Heart right ventricle (tissue), 16 donors: ENCODE measurements around the gene IPP. TPM values are rescaled to one million over a fixed set of nuclear protein-coding genes. Genes with fewer than 3 reads are reported as not detected.

Source experiments
- ATAC-seq, 8 donors: fragments of 200-7000 bp; cut with Tn5 transposase; one replicate each; pipeline ENCODE4 v1.9.1; 2020; ENCODE audit warnings: mild to moderate bottlenecking in 8 of 8, moderate library complexity in 8 of 8, moderate number of reproducible peaks in 1 of 8
- DNase-seq, 2 donors: peaks; one replicate each; pipeline ENCODE4 v3.0.0-alpha.2; 2020
- H3K27ac ChIP-seq, 10 donors: fragments of 200-600 bp; sonication (generic) in 2 of 10; one replicate each; pipeline versions ENCODE4 v1.5.0 to v1.8.0; 2020 to 2022; ENCODE audit warnings: mild to moderate bottlenecking in 3 of 10
- H3K27me3 ChIP-seq, 7 donors: fragments of 200-600 bp; one replicate each; pipeline ENCODE4 v1.8.0; 2021 to 2022; ENCODE audit warnings: mild to moderate bottlenecking in 2 of 7
- H3K36me3 ChIP-seq, 9 donors: fragments of 200-600 bp; sonication (generic) in 1 of 9; one replicate each; pipeline versions ENCODE4 v1.5.0 to v1.8.0; 2020 to 2022; ENCODE audit warnings: mild to moderate bottlenecking in 2 of 9
- H3K4me1 ChIP-seq, 9 donors: fragments of 200-600 bp; sonication (generic) in 1 of 9; one replicate each; pipeline versions ENCODE4 v1.5.0 to v1.8.0; 2020 to 2022; ENCODE audit warnings: mild to moderate bottlenecking in 4 of 9
- H3K4me3 ChIP-seq, 10 donors: fragments of 200-600 bp; sonication (generic) in 2 of 10; one replicate each; pipeline versions ENCODE4 v1.5.0 to v1.8.0; 2020 to 2022; ENCODE audit warnings: mild to moderate bottlenecking in 7 of 10, moderate library complexity in 2 of 10
- H3K9me3 ChIP-seq, 11 donors: fragments of 200-600 bp in 10 of 11; sonication (generic) in 2 of 11; one replicate each; pipeline versions ENCODE4 v1.5.0 to v1.8.0; 2013 to 2022; ENCODE audit warnings: mild to moderate bottlenecking in 2 of 11, control low read depth in 1 of 11, moderate library complexity in 1 of 11
- WGBS, 2 donors: extraction: QIAGEN DNeasy Blood & Tissue Kit; methylation state at CpG; one replicate each; pipeline ENCODE4 v1.1.7; 2013; ENCODE audit warnings: inconsistent platforms in 1 of 2; 5-methylcytosine and 5-hydroxymethylcytosine counted together
- intact Hi-C, 10 donors: fragments of 100-400 bp; cut with DNase I; formaldehyde crosslinking; loops; one replicate each; pipeline versions ENCODE4 v1.11.1 to v1.14.2; 2022
- polyA plus RNA-seq, 2 donors: library from polyadenylated mRNA; stranded (reverse); fragments of 200-250 nt; gene quantifications; one replicate each; pipeline ENCODE4 v1.2.3, GENCODE V29; 2013
- total RNA-seq, 10 donors: library from RNA; stranded (reverse); fragmentation: NEBNext Ultra II Directional in 3 of 10; extraction: Animal tissue kit (Norgen Biotek cat#: 25700) in 3 of 10; gene quantifications; one replicate each; pipeline versions ENCODE4 v1.2.1 to v1.2.4, GENCODE V29; 2021 to 2023
- TF ChIP-seq, protein P1 (sequence below), 9 donors: fragments of 200-600 bp; sonication (generic) in 2 of 9; IDR thresholded peaks; one replicate each; pipeline versions ENCODE4 v1.5.0 to v1.8.0; 2021 to 2022; ENCODE audit warnings: antibody characterized with exemption in 9 of 9, mild to moderate bottlenecking in 5 of 9, moderate library complexity in 1 of 9
- donor health status: Arrhythmogenic right ventricular cardiomyopathy.
- donor health status: ischemic (EF 13 %, LVEDD 7.1; RV severe dilation, severe dysfunction).
- donor health status: healthy with polysubstance abuse.
- donor health status: DM: no; HTN: yes; CAD: no.
- donor health status: DM: no; HTN: no; CAD: no.
- donor health status: ischemic (EF 25% LVEDD 6.9; RV normal size, moderate dysfunction).
- donor health status: ischemic (EF 25% LVEDD 5.7; RV mildly dilated, moderate dysfunction).
- donor health status: healthy.
- donor health status: DM: yes; HTN: yes; CAD: no.
- donor health status: Ischemic cardiomyopathy.
- donor health status: ischemic (EF 35%, LVEDD 5.7; RV mildly dilated, moderate dysfunction).
- donor health status: nonischemic (EF 11% LVEDD 7.7; RV severe dilation, severe dysfunction).
- donor health status: DM: yes; HTN: yes; CAD: no.
- donor health status: PGD.
- donor health status: ischemic (EF 29% LVEDD 5.4; RV normal size, mild dysfunction).
- donor health status: nonischemic (EF 23%, LVEDD 6.1; RV moderate dilation, normal function).

The IPP gene
- total and polyA plus RNA-seq, 12 donors = 2.1 to 30.0 (median 20.6) TPM

DNA sequence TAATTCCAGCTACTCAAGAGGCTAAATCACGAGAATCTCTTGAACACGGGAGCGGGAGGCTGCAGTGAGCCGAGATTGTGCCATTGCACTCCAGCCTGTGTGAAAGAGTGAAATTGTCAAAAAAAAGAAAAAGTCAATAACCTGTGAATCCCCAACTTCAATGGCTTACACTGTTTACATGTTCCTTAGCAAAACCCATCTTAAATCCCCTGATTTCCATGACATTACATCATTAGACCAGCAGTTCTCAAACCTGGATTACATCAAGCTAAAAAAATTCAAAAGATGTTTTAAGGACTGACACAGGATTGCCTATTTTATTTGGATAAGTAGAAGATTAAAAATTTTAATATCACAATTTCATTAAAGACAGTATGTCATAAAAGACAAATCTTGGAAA lies 76.5 kb downstream of the IPP start:
- peaks cover 5 to 100% (median 84%) of the 10 kb centered on the region in 9 donors for H3K4me1 ChIP-seq

DNA sequence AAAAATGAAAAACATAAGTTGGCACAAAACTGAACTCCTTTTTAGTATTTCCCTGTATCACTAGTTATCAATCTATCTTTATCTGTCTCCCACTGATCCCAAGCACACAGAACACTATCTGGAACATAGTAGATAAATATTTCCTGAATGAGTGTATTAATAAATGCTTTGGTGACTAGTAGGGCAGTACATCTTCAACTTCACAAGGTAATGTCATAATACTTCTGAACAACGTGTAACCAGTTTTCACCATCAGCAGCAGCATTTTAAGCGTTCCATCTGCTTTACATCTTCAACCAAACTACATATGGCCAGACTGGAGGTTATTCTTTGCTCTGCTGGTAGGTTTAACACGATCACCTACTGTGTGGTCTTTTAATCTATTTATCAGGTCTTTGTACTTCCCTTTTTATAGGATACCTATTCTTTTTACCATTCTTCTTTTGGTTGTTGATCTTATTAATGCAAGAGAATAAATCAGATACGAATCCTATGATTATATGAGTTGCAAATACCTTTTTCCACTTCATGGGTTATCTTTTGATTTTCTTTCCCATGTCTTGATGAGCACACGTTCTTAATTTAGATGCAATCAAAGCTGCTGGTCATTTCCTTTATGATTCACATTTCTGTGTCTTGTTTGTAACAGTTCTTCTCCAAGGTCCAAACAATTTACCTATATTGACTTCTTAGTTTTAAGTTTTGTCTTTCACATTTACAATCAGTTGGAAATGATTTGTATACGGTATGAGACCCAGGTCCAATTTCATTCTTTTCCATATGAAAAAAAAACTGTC lies 80.4 kb downstream of the IPP start:
- Histone ChIP-seq H3K4me3 (no peak overlapping the region), H3K27ac (peak overlapping the region in 1 of 10 donors; percentile 27), H3K9me3 (no peaks in the 10 kb centered on the region), H3K36me3 (peaks cover 0 to 17% (median 0%) of the 10 kb centered on the region in 9 donors), H3K4me1 (peaks cover 5 to 97% (median 77%) of the 10 kb centered on the region in 9 donors), H3K27me3 (no peaks in the 10 kb centered on the region)
- intact Hi-C loops = loop anchor here in 1 of 10 donors (10.0 kb wide), 1 partner anchor 85 kb away; the partner anchor contains the start of gene NASP
- WGBS, 2 donors = 67 to 70% methylated on average over 6 of the region's 6 CpGs
- TF ChIP-seq, protein P1, sequence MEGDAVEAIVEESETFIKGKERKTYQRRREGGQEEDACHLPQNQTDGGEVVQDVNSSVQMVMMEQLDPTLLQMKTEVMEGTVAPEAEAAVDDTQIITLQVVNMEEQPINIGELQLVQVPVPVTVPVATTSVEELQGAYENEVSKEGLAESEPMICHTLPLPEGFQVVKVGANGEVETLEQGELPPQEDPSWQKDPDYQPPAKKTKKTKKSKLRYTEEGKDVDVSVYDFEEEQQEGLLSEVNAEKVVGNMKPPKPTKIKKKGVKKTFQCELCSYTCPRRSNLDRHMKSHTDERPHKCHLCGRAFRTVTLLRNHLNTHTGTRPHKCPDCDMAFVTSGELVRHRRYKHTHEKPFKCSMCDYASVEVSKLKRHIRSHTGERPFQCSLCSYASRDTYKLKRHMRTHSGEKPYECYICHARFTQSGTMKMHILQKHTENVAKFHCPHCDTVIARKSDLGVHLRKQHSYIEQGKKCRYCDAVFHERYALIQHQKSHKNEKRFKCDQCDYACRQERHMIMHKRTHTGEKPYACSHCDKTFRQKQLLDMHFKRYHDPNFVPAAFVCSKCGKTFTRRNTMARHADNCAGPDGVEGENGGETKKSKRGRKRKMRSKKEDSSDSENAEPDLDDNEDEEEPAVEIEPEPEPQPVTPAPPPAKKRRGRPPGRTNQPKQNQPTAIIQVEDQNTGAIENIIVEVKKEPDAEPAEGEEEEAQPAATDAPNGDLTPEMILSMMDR (IDR thresholded peaks at IDR 0.05) = no peak
- ATAC-seq (no peak), DNase-seq (no peak)

More for the DNA sequence above, 76.5 kb downstream of the IPP start:
- ATAC-seq = no peak
- Histone ChIP-seq H3K4me3 (no peak overlapping the region), H3K9me3 (no peaks in the 10 kb centered on the region), H3K27me3 (no peaks in the 10 kb centered on the region), H3K36me3 (peaks cover 0 to 17% (median 0%) of the 10 kb centered on the region in 9 donors), H3K27ac (peak overlapping the region in 4 of 10 donors; percentile 37 to 75 (median 44))
- WGBS, 2 donors = 47 to 74% methylated on average over 4 of the region's 4 CpGs
- intact Hi-C loops = loop anchor here in 1 of 10 donors (10.0 kb wide), 1 partner anchor 89 kb away; the partner anchor contains the start of gene NASP
- DNase-seq = no peak
- TF ChIP-seq, protein P1 (IDR thresholded peaks at IDR 0.05) = no peak

DNA sequence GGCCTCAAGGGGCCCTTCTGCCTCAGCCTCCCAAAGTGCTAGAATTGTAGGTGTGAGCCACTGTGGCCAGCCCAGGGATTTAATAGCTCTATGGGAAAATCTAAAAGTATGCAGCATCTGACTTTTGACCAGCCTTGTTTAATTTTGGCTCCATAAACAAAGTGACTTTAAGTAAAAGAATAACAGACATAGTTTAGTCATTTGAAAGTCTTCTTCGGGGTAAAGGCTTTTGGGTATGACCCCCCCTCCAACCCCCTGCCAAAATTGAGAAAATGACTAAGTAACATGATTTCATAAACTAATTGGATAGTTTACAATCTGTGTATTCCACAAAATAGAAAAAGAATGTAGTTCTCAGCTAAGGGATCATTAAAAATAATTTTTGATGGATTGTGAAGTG lies 81.1 kb downstream of the IPP start:
- H3K27ac ChIP-seq = peak overlapping the region in 1 of 10 donors; percentile 27
- WGBS, 2 donors = 59 to 78% methylated on average over 1 of the region's 1 CpG

DNA sequence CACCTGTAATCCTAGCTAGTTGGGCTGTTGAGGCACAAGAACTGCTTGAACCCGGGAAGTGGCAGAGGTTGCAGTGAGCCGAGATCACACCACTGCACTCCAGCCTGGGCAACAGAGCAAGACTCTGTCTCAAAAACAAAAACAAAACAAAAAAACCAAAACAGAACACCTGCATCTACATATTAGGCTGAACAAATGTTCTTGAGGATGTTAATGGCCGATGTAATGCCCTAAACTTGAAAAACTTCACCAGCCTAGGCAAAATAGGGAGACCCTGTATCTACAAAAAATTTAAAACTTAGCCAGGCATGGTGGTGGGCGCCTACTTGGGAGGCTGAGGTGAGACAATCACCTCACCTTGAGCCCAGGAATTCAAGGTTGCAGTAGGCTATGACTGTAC lies 81.9 kb downstream of the IPP start:
- H3K27me3 ChIP-seq = no peaks in the 10 kb centered on the region
- intact Hi-C loops = no loop called here
- TF ChIP-seq, protein P1 (IDR thresholded peaks at IDR 0.05) = no peak
- peaks cover 0 to 6% (median 0%) of the 10 kb centered on the region in 9 donors for H3K36me3 ChIP-seq
- H3K27ac ChIP-seq = peak overlapping the region in 1 of 10 donors; percentile 8
- peaks cover 2 to 82% (median 61%) of the 10 kb centered on the region in 9 donors for H3K4me1 ChIP-seq
- ATAC-seq (no peak), DNase-seq (no peak)
- WGBS, 2 donors = 96% methylated on average over 4 of the region's 4 CpGs
- no peaks in the 10 kb centered on the region for H3K9me3 ChIP-seq
- no peak overlapping the region for H3K4me3 ChIP-seq

More for the DNA sequence above, 81.1 kb downstream of the IPP start:
- DNase-seq (no peak), ATAC-seq (no peak)
- intact Hi-C loops = no loop called here
- no peak overlapping the region for H3K4me3 ChIP-seq
- H3K9me3 ChIP-seq = no peaks in the 10 kb centered on the region
- H3K36me3 ChIP-seq = peaks cover 0 to 12% (median 0%) of the 10 kb centered on the region in 9 donors
- peaks cover 5 to 90% (median 70%) of the 10 kb centered on the region in 9 donors for H3K4me1 ChIP-seq
- TF ChIP-seq, protein P1 (IDR thresholded peaks at IDR 0.05) = no peak
- H3K27me3 ChIP-seq = no peaks in the 10 kb centered on the region
